Kidney (tissue), 14 donors: ENCODE measurements around the gene ZNF610. TPM values are rescaled to one million over a fixed set of nuclear protein-coding genes. Genes with fewer than 3 reads are reported as not detected.

Source experiments
- DNase-seq, 5 donors: peaks; one replicate each; pipeline ENCODE4 v3.0.0-alpha.2; 2013 to 2020
- FAIRE-seq: peaks from 2 replicates; lab custom pipeline; 2012; peaks lifted over from hg19 to GRCh38; lab: Jason Lieb, UNC
- H3K27ac ChIP-seq, 2 donors: one replicate each; pipeline ENCODE4 v1.7.0; 2013; ENCODE audit warnings: low read depth in 2 of 2, low read length in 2 of 2, inconsistent platforms in 1 of 2
- H3K27me3 ChIP-seq: one replicate; pipeline ENCODE4 v1.7.1; 2013; ENCODE audit warnings: low read length, inconsistent platforms; ENCODE audit not compliant: control insufficient read depth, insufficient read depth
- H3K36me3 ChIP-seq, 3 donors: one replicate each; pipeline versions ENCODE4 v1.7.0 to v1.7.1; 2013; ENCODE audit warnings: low read length in 3 of 3, control low read depth in 1 of 3, inconsistent platforms in 1 of 3; ENCODE audit not compliant: insufficient read depth in 3 of 3, control insufficient read depth in 2 of 3
- H3K4me1 ChIP-seq, 3 donors: one replicate each; pipeline versions ENCODE4 v1.7.0 to v1.7.1; 2013; ENCODE audit warnings: low read length in 3 of 3, inconsistent platforms in 1 of 3, low read depth in 1 of 3; ENCODE audit not compliant: control insufficient read depth in 2 of 3, insufficient read depth in 2 of 3
- H3K4me3 ChIP-seq, 3 donors: one replicate each; pipeline versions ENCODE4 v1.7.0 to v1.8.1; 2013; ENCODE audit warnings: low read length in 3 of 3, control low read depth in 1 of 3, inconsistent platforms in 1 of 3
- H3K9ac ChIP-seq, 3 donors: one replicate each; pipeline versions ENCODE4 v1.7.0 to v1.7.1; 2013; ENCODE audit warnings: low read length in 3 of 3, control low read depth in 1 of 3, inconsistent platforms in 1 of 3
- H3K9me3 ChIP-seq, 3 donors: one replicate each; pipeline versions ENCODE4 v1.7.0 to v1.7.1; 2013; ENCODE audit warnings: low read length in 3 of 3, control low read depth in 1 of 3, inconsistent platforms in 1 of 3; ENCODE audit not compliant: control insufficient read depth in 2 of 3, insufficient read depth in 1 of 3
- CTCF ChIP-seq: IDR thresholded peaks from 3 replicates; pipeline ENCODE4 v1.5.1; 2012; ENCODE audit warnings: mild to moderate bottlenecking, moderate library complexity, borderline replicate concordance; ENCODE audit not compliant: insufficient read depth; ENCODE audit errors: extremely low read depth
- intact Hi-C: fragments of 100-400 bp; cut with DNase I; formaldehyde crosslinking; loops from one replicate; pipeline ENCODE4 v1.11.1; 2022
- polyA plus RNA-seq: library from polyadenylated mRNA; stranded (reverse); fragments of 350-450 nt; fragmentation: Illumina TruSeq; extraction: RNeasy Lipid Tissue Mini Kit (QIAGEN cat#74804); gene quantifications from one replicate; pipeline ENCODE4 v1.2.3, GENCODE V29; 2014; ENCODE audit warnings: low read depth, low replicate concordance; ENCODE audit not compliant: insufficient read depth
- total RNA-seq: library from RNA; stranded (reverse); fragmentation: NEBNext Ultra II Directional; extraction: Animal tissue kit (Norgen Biotek cat#: 25700); gene quantifications from one replicate; pipeline ENCODE4 v1.2.1, GENCODE V29; 2021
- donor health status: control.
- donor health status: control.
- donor health status: control.
- donor health status: control.
- donor health status: control.
- donor health status: DM: yes; HTN: yes; CAD: no.
- donor health status: Normal renal cell carcinoma (clear cell type).

ZNF610 gene
- total and polyA plus RNA-seq, 2 donors from 2014 or later, result 4.2 to 4.9 TPM

GRCh38 chr19:52296400-52296772 lies 39.7 kb upstream of the ZNF610 start:
- FAIRE-seq (no peak), DNase-seq (no peak)
- Histone ChIP-seq H3K27ac (peak overlapping the region; percentile 55 to 68), H3K9me3 (no peaks in the 10 kb centered on the region), H3K27me3 (no peaks in the 10 kb centered on the region), H3K9ac (peak overlapping the region; percentile 24 to 83 (median 54)), H3K4me3 (peak overlapping the region; percentile 81 to 85 (median 82)), H3K4me1 (peaks cover 0 to 8% (median 0%) of the 10 kb centered on the region in 3 donors), H3K36me3 (peaks cover 3 to 8% (median 4%) of the 10 kb centered on the region in 3 donors)
- TF ChIP-seq CTCF, result no peak
- intact Hi-C loops, result no loop called here

DNA sequence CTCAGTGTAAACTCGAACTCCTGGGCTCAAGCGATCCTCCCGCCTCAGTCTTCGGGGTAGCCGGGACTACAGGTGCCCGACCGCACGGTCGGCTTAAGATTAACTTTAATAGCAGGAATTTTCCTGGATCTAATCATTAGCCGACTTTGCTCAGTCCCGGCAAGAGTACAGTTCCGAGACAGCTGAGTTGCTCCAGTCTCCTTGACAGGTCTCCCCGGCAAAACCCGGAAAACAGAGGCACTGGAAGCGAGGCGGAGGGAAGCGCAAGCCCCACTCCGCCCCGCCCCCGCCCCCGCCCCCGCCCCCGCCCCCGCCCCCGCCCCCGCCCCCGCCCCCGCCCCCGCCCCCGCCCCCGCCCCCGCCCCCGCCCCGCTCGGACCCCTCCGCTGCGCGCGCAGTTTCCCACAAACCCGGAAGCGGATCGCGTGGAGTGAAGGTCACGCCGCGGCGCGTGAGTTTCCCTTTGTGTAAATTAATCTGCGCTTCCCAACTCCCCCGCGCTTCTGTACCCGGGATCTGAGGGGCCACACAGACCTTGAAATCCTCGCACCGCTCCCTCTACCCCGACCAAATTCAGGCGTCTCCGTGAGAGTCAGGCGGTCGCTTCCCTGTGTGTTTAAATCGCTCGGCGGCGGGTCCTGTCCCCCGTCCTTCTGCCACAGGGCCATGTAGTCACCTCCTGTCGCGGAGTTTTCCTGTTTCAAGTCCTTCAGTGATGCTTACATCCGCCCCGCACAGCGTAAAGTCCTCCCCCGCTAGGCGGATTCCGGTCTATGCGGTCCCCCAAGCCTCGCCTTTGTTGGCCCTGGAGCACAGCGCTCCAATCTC lies 39.1 kb upstream of the ZNF610 start, which contains the start of gene ZNF480:
TSS of gene ZNF480 (plus strand) at position 397 of the 828 bp plus-strand sequence. CDS start 3,244 bp downstream, outside the sequence.
- intact Hi-C loops, result no loop called here
- Histone ChIP-seq H3K9me3 (no peaks in the 10 kb centered on the region), H3K9ac (peak within 1 kb of the TSS; percentile 79 to 97 (median 80)), H3K4me1 (peaks cover 0 to 8% (median 0%) of the 10 kb centered on the region in 3 donors), H3K27me3 (no peaks in the 10 kb centered on the region), H3K27ac (peak within 1 kb of the TSS; percentile 82 to 94), H3K36me3 (peaks cover 3 to 14% (median 4%) of the 10 kb centered on the region in 3 donors), H3K4me3 (peak within 1 kb of the TSS; percentile 89 to 97 (median 91))
- peak; percentile 84 to 95 (median 92) for DNase-seq
- no peak for FAIRE-seq
- TF ChIP-seq CTCF, result peak; percentile 4

- intact Hi-C loops, result no loop called here
- TF ChIP-seq CTCF, result no peak
- peak overlapping the region; percentile 79 to 97 (median 80) for H3K9ac ChIP-seq
- H3K36me3 ChIP-seq, result peaks cover 4 to 22% (median 6%) of the 10 kb centered on the region in 3 donors
- no peaks in the 10 kb centered on the region for H3K9me3 ChIP-seq
- DNase-seq (peak in 3 of 5 donors; percentile 22 to 53 (median 40)), FAIRE-seq (no peak)
- peak overlapping the region; percentile 82 to 94 for H3K27ac ChIP-seq
- no peaks in the 10 kb centered on the region for H3K27me3 ChIP-seq
- peaks cover 0 to 8% (median 0%) of the 10 kb centered on the region in 3 donors for H3K4me1 ChIP-seq
- H3K4me3 ChIP-seq, result peak overlapping the region; percentile 89 to 97 (median 91)
These were observed 38.3 kb upstream of the ZNF610 start for GRCh38 chr19:52297601-52298364.
